ENCODE measurements around the gene ZNF346.
"Not testable (repeated sequence)": the region's sequence is repeated elsewhere in the genome, so short reads cannot be mapped to it uniquely, and the experiment has no call there.

Gene ZNF346

DNA sequence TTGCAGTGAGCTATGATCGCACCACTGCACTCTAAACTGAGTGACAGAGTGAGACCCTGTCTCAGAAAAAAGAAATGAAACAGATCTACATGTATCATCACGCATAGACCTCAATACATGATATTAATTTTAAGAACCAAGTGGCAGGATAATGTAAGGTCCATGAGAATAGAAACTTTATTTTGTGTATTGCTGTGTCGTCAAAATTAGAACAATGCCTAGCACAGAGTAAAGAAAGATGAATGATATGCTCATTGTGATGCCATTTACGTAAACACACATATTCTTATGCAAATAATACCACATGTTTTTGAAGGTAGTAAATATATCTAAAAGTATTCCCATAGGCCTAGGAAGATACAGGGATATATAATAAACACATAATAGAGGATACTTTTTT is 12.3 kb upstream of the ZNF346 start:
- DNase-seq (ENCODE audit: low read depth): no peak

GRCh38 chr5:177015156-177015555 is 7.3 kb upstream of the ZNF346 start:
- no peak for DNase-seq (ENCODE audit: low read depth)

GRCh38 chr5:177018341-177018740 is 4.2 kb upstream of the ZNF346 start:
- no peak for DNase-seq (ENCODE audit: low read depth)

DNA sequence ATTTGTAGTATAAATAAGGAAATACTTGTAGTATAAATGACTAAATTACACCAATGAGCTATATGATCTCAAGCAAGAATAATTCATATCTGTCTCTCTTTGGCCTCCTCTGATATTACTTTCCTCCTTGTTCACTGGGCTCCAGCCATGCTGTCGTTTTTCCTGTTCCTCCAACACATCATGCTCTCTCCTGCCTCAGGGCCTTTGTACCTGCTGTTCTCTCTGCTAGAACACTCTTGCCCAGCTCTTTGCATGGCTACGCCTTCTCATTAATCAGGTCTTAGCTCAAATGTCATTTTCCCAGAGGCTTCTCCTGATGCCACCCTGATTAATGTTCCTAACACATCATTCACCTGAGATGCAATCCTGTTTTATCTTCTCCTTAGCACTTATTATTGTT is 2.5 kb upstream of the ZNF346 start:
- DNase-seq (ENCODE audit: low read depth): no peak

- DNase-seq (ENCODE audit: low read depth): no peak
These were observed 788 bp downstream of the ZNF346 start for GRCh38 chr5:177023303-177023664.

GRCh38 chr5:177024559-177024958 is 2.1 kb downstream of the ZNF346 start:
- DNase-seq (ENCODE audit: low read depth): no peak

DNA sequence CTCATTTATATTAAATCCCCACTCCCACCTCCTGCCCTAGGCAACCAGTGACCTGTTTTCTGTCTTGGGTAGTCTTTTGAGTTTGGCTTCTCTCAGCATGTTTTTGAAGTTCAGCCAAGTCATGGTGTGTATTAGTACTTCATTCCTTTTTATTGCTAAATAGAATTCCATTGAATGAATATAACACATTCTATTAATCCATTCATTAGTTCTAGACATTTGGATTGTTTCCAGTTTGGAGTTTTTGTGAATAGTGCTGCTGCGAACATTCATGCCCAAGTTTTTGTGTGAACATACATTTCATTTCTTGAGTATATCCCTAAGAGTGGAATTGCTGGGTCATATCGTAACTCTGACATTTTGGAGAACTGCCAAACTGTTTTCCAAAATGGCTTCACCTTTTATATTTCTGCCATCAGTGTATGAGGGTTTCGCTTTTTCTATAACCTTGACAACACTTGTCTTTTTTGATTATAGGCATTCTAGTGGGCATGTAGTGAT is 2.7 kb downstream of the ZNF346 start:
- DNase-seq (ENCODE audit: low read depth): no peak

GRCh38 chr5:177027665-177028064 is 5.2 kb downstream of the ZNF346 start:
- no peak for DNase-seq (ENCODE audit: low read depth)

- DNase-seq (ENCODE audit: low read depth): no peak
These were observed 7.0 kb downstream of the ZNF346 start for GRCh38 chr5:177029498-177029897.

GRCh38 chr5:177035976-177036375 is 13.5 kb downstream of the ZNF346 start:
- no peak for DNase-seq (ENCODE audit: low read depth)

DNA sequence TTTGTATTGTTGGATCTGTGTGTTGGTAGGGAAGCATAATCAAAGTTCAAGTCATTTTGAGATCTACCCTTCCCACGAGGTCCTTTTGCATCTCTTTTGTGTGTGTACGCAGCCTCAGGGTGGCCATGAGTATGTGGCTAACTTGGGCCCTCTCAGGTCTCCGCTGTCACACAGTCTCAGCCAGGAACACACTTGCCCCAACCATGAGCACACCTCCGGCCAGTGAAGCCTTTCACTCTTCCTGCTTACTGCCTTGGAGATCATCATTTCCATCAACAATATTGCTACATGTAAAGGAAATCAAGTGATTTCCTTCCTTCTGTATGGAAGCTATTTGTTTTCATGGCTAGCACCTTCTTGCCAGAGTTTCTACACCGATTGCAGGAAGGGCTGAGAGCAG is 13.9 kb downstream of the ZNF346 start:
- DNase-seq (ENCODE audit: low read depth): no peak

DNA sequence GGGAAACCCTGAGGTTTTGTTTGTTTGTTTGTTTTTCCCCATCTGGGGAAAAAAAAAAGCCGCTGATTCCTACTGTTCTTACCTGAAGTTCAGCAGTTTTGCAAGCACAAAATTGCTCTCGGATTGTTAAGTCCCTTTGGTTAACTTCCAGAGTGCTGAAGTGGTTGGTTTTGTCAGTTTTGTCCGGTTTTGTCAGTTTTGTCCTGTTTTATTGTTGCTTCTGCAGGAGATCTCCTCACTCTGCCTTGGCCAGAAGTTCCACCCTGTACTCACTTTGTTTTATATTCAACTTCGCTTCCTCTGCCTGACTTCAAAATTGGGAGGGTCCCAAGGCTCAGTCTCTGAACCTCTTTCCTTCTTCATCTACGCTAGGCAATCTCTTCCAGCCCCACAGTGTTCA is 14.4 kb downstream of the ZNF346 start:
- DNase-seq (ENCODE audit: low read depth): no peak

- no peak for DNase-seq (ENCODE audit: low read depth)
These were observed 18.4 kb downstream of the ZNF346 start for GRCh38 chr5:177040814-177041420.

GRCh38 chr5:177041936-177042335 is 19.4 kb downstream of the ZNF346 start:
- no peak for DNase-seq (ENCODE audit: low read depth)

GRCh38 chr5:177043114-177043513 is 20.6 kb downstream of the ZNF346 start:
- DNase-seq (ENCODE audit: low read depth): no peak

DNA sequence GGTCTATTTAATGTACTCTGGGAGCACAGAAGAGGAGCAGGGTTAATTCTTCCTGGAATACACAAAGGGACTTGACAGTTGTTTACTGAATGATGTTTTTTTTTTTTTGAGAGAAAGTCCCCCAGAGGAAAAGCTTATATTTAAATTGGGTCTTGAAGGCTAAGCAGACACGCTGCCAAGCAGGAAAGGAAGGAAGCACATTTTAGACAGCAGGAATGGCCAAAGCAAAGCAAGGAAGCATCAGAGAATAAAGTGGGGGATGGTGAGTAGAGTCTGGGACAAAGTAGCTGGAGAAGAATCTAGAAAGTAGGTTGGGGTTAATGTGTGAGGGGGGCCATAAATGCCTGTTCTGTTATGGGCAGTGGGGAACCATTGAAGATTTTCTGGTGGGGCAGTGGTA is 21.5 kb downstream of the ZNF346 start:
- no peak for DNase-seq (ENCODE audit: low read depth)

DNA sequence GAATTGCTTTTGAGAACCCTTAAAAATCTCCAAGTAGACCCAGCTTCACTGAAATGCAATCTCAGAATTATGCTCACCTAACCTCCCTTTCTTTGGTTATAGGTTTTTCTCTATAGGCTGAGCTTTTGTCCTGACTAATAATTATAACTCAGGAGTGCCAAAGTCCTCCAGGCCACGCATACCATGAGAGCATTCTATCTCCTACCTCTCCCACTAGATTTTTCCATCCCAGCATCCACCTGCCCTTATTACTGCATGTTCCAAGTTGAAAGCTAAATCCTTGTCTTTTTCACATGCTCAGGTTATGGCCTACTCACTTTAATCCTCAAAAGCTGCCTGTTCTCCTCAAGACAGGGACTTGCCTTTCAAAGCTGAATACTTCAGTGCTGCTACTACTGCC is 22.1 kb downstream of the ZNF346 start:
- DNase-seq (ENCODE audit: low read depth): no peak

DNA sequence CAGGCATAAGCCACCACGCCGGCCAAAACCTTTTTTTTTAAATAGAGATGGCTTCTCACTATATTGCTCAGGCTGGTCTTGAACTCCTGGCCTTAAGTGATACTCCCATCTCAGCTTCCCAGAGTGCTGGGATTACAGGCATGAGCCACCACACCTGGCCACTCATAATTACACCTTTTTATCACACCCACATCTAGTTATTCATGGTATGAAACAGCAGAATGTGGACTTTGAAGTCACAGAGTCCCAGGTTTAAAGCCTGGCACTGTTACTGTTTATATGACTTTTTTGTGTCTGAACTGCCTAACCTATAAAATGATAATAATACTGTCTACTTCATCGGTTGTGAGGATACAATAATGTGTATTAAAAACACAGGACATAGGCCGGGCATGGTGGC is 23.1 kb downstream of the ZNF346 start:
- no peak for DNase-seq (ENCODE audit: low read depth)

GRCh38 chr5:177048531-177048930 is 26.0 kb downstream of the ZNF346 start:
- not testable (repeated sequence) for DNase-seq (ENCODE audit: low read depth)

- DNase-seq (ENCODE audit: low read depth): no peak
These were observed 26.8 kb downstream of the ZNF346 start for GRCh38 chr5:177049285-177049684.

DNA sequence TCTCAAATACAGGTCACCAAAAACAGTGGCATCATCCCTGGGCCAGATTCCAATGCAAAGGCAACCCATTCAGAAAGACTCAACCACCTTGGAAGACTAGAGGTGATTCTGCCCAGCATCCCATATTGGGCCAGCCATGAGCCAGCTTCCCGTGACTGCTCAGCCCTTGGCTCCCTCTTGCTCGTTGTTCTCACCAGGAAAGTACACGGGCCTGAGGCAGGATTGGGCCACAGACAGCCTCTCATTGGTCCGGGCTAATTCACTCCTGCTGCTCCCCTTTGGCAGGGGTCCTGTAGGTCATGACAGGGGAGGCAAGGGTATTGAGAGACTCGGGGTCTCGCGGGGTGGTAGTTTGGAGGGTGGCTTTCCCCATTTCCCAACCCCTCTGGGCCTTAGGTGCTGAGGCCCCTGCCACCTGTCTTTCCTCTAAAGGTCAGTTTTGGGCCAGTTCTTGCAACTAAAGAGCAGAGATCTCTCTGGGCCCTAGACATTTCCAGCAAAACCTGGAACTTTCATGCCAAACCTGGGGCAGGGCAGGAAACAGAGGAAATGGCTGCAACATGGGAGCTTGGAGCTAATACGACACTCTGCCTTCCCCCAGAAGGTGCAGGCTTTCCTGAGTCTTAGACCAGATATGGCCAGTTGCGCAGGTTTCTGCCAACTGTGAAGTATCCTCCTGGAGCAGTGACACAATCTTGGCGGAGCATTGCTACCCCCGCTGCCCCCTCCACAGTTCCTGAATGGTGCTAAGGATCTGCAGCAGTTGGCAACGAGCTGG is 42.2 kb downstream of the ZNF346 start:
- DNase-seq (ENCODE audit: low read depth): no peak

DNA sequence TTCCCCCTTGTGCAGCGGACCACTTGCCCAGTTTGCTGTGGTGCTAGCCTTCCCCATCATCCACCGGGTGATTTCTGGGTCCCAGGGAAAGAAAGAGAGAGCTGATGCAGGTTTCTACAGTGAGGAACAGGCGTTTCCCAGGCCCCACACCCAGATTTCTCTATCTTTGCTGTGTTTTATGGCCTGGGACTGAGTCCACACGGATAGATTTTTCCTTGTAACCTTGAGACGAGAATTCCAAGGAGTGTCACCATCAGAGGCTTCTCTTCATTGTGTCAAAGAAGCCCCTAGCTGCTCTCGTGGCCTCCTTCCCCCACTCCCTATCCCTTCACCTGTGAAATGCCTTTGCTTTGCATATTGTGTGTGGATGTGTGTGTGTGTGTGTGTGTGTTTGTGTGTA is 43.0 kb downstream of the ZNF346 start:
- no peak for DNase-seq (ENCODE audit: low read depth)

- DNase-seq (ENCODE audit: low read depth): no peak
These were observed 43.7 kb downstream of the ZNF346 start for GRCh38 chr5:177066224-177066623.

DNA sequence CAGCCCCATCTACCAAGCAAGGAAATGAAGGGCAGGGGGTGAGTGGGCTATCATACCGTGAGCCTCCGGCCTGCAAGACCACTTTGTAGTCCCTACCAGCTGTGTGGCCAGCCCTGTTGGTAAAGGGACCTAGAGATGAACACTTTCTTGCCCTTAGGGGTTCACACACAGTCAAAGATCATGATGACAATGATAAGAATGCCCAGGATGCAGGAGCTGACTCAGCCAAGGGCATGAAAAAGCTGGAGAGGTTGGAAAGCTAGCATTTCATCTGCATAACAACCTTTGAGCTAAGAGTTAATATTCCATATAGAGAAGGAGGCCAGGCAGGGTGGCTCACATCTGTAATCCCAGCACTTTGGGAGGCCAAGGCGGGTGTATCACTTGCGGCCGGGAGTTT is 45.0 kb downstream of the ZNF346 start:
- DNase-seq (ENCODE audit: low read depth): no peak

Measured in non-pigmented ciliary epithelial cell (primary cell).